Inflammatory macrophage treated with lipopolysaccharide for 1 hour (primary cell): ENCODE data around the gene NXPH1.

Source experiments
- DNase-seq, 2 donors: peaks; one replicate each; pipeline ENCODE4 v3.0.0-alpha.2; 2020 to 2022

NXPH1 gene

GRCh38 chr7:8742837-8743236, 309.4 kb downstream of the NXPH1 start:
- no peak for DNase-seq

DNA sequence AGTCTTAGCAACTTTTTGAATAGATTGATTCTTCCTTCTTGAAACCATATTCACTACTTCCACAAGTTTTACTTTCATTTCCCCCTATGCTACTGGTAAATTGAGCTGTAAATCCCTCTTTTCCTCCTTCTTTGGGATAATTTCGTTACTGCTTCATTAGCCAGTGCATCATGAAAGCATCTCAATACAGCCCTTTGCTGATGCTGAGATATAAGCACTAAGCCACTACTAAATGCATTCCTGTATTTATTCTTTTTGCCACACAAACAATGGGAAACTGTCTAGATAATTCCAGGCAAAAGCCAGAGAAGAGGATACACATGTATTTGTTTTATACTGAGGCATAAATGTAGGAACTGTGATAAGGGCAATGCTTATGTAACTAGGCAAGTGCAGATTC, 313.9 kb downstream of the NXPH1 start:
- no peak for DNase-seq

DNA sequence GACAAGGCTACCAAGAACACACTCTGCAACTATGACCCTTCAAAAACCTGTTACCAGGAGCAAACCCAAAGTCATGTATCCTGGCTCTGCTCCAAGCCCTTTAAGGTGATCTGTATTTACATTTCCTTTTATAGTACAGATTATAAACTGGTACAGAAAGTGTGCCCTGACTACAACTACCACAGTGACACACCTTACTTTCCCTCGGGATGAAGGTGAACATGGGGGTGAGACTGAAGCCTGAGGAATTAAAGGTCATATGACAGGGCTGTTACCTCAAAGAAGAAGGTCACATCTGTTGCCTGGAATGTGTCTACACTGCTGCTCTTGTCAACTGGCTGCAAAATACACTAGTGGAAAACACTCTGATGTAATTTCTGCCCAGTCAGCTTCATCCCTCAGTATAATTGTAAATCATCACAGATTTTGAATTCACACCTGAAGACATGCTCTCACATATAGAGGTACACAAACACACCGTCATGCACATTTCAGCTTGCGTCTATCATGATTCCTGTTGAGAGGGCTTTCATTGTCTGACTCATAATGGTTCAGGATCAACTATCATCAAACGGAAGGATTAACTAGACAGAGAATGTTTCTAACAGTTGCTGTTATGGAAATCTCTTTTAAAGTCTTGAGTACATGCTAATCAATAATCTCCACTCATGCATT, 318.3 kb downstream of the NXPH1 start:
- DNase-seq: no peak

GRCh38 chr7:8753355-8753754, 319.9 kb downstream of the NXPH1 start:
- DNase-seq: no peak

- no peak for DNase-seq
Measured at GRCh38 chr7:8761731-8762130, 328.3 kb downstream of the NXPH1 start.

DNA sequence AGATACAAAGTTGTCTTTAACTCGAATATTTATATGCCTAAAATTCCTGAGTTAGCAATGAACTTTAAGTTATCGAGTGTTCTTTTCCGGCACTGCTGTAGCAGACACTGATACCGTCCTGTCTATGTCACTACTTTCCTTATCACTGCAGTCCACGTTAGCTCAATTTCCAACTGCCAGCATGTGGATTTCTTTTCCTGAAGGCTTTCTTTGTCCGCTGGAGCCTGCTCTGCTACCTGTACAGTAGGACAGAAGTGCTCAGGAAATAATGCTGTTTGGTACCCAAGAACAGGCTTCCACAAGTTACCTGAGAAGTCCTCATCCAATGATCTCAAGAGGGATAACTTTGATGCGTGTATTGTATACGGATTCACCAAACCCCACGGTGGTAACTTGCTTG, 329.4 kb downstream of the NXPH1 start:
- DNase-seq: no peak

- DNase-seq: no peak
Measured at GRCh38 chr7:8765374-8765773, 332.0 kb downstream of the NXPH1 start.

GRCh38 chr7:8773518-8773917, 340.1 kb downstream of the NXPH1 start:
- DNase-seq: no peak

DNA sequence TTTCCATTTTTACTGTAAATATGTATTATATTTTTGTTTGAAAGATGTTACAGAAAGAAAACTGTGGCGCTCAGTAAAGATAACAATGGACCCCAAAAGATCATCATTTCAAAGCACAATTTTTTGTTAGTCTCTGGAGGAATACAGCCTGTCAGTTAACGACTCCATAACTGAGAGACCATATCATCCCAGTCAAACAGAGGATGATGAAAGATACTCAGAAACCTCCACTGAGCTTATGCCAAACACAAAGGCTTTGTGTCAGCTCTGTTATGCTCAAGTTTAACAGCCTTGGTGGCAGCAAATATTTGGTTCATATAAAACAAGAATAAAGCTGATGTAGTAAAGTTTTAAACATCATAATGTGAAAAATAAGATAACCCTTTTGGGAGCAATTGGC, 345.1 kb downstream of the NXPH1 start:
- no peak for DNase-seq

DNA sequence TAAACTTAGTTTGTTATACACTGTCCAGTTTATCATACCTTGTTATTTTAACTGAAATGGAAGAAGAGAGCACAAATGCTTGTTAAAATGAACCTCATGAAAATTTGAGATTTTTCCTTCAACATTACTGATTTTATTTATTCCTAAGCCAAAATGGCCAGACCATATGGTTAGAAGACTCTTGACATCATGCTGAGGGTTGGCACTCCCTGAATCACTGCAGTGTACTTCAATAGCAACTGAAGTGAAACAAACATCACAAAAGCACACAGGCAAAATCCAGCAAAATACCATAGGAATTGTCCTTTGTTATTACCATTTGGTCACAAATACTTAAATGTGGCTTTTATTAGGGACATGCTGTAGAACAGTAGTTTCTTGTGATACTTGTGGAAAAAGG, 347.8 kb downstream of the NXPH1 start:
- no peak for DNase-seq

- no peak for DNase-seq
Measured at GRCh38 chr7:8783229-8783628, 349.8 kb downstream of the NXPH1 start.

- DNase-seq: no peak
Measured at GRCh38 chr7:8785081-8785480, 351.7 kb downstream of the NXPH1 start.

GRCh38 chr7:8800986-8801385, 367.6 kb downstream of the NXPH1 start:
- DNase-seq: no peak
